HG03135 (cell line): Measurements from ENCODE around the gene TMEM91.
"Not testable (repeated sequence)": the region's sequence is repeated elsewhere in the genome, so short reads cannot be mapped to it uniquely, and the experiment has no call there.

Experiments
- ATAC-seq: cut with Tn5 transposase; IDR thresholded peaks from one replicate; pipeline ENCODE4 v1.9.1; 2021; ENCODE audit warnings: mild to moderate bottlenecking, moderate library complexity; ENCODE audit not compliant: unreplicated experiment

The TMEM91 gene

GRCh38 chr19:41373993-41374392 is 2.3 kb upstream of the TMEM91 start:
- no peak for ATAC-seq

GRCh38 chr19:41376998-41377365 is 649 bp downstream of the TMEM91 start:
- no peak for ATAC-seq

DNA sequence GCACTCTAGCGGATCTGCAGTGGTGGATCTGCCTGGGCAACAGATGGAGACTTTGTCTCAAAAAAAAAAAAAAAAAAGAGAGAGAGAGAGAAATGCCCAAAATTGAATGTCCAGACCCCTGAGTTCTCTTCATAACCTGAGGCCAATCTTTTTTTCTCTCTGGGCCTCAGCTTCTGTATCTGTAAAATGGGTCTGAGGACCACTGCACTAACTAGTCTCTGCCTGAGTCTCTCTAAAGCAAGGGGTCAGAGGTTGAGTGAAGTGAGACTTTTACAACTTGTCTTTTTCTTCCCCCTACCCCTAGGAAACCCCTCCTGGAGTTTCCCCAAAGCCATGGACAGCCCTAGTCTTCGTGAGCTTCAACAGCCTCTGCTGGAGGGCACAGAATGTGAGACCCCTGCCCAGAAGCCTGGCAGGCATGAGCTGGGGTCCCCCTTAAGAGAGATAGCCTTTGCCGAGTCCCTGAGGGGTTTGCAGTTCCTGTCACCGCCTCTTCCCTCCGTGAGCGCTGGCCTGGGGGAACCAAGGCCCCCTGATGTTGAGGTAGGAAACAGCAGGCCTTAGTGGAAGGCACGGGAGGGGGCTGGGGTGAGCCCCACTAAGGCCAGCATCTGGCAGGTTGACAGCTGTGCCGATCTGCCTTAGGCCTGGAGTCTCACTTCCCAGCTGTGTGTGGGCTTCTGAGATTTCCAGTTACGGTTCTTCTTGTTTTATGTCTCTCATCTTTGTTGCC is 1.8 kb downstream of the TMEM91 start:
- peak; percentile 69 for ATAC-seq

DNA sequence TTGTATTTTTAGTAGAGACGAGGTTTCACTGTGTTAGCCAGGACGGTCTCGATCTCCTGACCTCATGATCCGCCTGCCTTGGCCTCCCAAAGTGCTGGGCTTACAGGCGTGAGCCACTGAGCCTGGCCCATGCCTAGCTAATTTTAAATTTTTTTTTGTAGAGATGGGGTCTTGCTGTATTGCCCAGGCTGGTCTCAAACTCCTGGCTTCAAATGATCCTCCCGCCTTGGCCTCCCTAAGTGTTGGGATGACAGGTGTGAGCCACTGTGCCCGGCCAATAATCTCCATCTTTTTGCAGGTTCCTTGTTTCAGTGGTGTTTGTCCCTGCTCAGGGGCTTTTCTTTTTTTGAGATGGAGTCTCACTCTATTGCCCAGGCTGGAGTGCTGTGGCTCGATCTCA is 5.2 kb downstream of the TMEM91 start:
- ATAC-seq: not testable (repeated sequence)

DNA sequence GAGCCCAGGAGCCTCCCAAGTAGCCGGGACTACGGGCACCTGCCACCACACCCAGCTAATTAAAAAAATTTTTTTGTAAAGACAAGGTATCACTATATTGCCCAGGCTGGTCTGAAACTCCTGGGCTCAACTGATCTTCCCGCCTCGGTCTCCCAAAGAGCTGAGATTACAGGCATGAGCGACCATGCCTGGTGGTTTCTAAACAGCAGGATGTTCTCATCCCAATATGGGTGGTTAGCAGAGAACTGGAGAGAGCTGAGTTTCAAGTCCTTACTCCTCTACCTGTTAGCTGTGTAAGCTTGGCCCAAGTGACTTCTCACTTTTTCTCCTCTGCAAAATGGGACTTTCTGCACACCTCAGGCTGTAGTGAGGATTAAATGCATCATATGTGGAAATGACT is 8.0 kb downstream of the TMEM91 start:
- ATAC-seq: no peak

- no peak for ATAC-seq
Observed at GRCh38 chr19:41386442-41386841, 10.1 kb downstream of the TMEM91 start.

GRCh38 chr19:41391618-41392017 is 15.3 kb downstream of the TMEM91 start:
- ATAC-seq: no peak

- no peak for ATAC-seq
Observed at GRCh38 chr19:41392775-41393174, 16.4 kb downstream of the TMEM91 start.

DNA sequence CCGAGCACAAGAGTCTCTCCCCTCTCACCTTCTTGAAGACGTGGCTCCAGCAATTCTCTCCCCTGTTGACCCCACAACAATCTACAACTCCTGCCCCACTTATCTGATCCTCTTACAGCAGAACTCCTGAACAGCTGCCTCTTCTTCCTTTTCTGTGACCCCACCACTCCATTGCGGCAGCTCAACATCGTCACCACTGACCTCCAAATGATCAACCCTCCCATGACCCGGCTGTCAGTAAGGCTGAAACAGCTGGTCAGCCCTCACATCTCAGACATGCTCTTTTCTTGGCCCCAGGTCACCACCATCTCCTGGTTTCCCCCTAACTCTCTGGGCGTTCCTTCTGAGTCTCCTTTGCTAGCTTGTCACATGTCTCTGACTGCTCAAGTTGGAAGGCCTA is 19.0 kb downstream of the TMEM91 start:
- ATAC-seq: no peak

DNA sequence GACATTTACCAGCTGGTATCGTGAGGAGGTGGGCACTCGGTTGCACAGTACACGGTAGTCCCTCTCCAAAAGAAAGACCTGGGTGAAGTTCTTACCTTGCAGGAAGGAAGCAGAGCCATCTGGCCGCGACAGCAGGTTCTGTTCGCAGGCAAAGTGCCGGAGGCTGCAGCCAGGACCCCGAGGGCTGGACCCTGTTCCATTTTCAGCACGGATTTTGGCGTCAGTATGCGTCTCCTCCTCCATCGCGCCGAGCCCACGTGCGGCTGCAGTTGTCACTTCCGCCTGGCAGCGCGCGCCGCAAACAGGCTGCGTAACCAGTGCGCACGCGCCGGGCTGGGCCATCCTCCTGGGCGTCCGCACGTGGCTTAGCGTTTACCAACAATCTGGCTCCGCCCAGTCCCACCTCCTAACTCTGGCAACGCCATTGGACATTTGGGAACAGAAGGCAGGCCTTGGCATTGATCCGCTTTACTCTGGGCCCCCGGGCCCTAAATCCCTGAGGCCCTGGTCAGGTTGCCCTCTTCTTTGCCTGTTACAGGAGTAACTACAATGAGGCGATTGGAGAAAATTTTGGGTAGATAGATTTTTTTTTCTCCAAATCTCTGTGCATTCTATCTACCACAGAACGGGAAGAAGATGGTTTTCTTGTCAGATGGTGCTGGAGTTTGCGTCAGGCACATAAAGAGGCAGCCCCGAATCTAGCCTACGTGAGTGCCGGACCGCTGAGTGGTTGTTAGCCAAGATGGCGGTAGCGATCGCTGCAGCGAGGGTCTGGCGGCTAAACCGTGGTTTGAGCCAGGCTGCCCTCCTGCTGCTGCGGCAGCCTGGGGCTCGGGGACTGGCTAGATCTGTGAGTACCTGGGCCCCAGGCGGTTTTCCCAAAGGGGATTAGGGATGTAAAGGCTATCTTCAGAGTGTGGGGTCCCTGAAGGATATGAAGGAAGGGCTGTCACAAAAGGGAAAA is 21.0 kb downstream of the TMEM91 start, which contains the start of the genes BCKDHA and EXOSC5:
BCKDHA (plus strand) TSS at position 733 of the 964 bp plus-strand sequence; CDS start at position 743, 10 bp downstream.
EXOSC5 (minus strand) TSS at position 274 of the 964 bp plus-strand sequence; CDS start at position 243, 31 bp downstream.
- ATAC-seq: peak; percentile 81

- ATAC-seq: no peak
Observed at GRCh38 chr19:41398050-41398418, 21.7 kb downstream of the TMEM91 start.

- no peak for ATAC-seq
Observed at GRCh38 chr19:41398598-41398997, 22.3 kb downstream of the TMEM91 start.

- no peak for ATAC-seq
Observed at GRCh38 chr19:41399091-41399490, 22.8 kb downstream of the TMEM91 start.

GRCh38 chr19:41399525-41399924 is 23.2 kb downstream of the TMEM91 start:
- no peak for ATAC-seq

DNA sequence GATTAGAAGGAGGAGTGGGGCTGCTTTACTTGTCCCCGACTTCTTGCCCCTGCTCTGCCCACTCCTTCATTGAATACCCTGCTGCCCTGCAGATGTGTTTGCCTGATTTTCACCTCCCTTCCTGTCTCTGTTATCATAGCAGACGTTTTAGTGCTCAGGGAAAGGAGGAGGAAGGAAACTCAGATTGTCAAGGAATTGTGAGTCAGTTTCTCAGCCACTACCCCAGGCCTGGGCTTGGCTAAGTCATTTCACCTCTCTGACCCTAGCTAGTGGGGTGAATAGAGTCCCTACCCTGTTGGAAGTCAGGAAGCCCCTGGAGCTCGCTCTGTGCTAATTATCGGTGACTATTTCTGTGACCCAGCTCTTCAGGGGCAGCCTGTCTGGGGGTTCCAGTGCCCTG is 25.1 kb downstream of the TMEM91 start:
- ATAC-seq: no peak

GRCh38 chr19:41402010-41402409 is 25.7 kb downstream of the TMEM91 start:
- ATAC-seq: no peak

- no peak for ATAC-seq
Observed at GRCh38 chr19:41403181-41403970, 27.0 kb downstream of the TMEM91 start.

DNA sequence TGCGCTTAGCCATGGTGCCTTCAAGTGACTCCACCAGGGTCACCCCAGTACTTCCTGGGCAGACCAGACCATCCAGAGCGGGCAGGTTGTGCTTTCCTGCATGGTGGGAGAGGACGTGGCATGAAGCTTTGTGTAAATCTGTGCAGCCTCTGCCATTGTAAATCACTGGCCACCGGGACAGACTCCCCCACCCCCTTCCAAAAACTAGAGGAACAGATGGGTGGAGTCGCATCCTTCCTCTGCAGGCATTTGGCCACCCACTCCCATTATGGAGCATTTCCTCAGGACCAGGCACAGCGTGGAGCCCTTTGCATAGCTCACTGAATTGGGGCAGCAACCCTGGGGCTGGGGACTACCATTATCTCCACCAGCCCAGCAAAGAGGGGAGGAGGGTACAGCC is 29.4 kb downstream of the TMEM91 start:
- no peak for ATAC-seq

DNA sequence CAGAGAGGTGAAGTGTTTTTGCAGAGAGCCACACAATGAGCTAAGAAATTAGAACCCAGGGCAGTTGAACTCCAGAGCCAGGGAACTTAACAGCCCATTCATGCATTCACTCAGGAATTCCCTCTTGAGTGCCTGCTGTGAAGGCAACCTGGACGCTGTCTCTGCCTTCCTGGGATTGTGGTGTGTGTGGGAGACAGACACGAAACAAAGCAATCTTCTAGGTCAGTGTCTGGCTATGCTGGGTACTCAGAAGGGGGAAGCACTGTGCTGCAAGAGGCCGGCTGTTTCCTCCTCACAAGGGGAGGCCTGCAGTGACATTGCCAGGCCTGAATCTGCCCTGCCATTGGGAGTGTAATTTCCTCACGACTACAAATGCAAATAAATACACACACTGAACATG is 30.9 kb downstream of the TMEM91 start:
- ATAC-seq: no peak

DNA sequence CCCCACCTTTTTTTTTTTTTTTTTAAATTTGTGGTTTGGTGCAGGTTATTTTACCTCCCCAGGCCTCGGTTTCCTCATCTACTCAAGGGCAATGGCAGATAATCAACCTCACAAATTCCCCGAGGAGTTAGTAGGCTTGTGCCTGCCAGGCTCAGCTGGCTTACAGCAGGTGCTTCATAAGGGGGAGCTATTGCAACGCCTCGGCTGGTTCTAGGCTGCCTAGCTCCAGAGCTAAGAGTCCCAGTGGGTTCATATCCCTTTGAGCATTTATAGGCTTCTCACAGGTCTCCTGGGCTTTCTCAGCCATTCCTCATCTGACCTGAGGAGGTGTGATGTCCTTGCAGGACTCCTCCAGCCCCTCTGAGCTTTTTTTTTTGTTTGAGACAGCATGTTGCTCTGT is 31.9 kb downstream of the TMEM91 start:
- ATAC-seq: no peak

- ATAC-seq: not testable (repeated sequence)
Observed at GRCh38 chr19:41408846-41409245, 32.5 kb downstream of the TMEM91 start.
